Upper lobe of left lung (tissue), 4 donors: Measurements from ENCODE around the gene CARM1.

Experiments used
- CTCF ChIP-seq, 6 experiments: fragments of 450-650 bp in 4 of 6; fragments of 200-600 bp in 2 of 6; sonication (generic) in 2 of 6; IDR thresholded peaks; one replicate each; pipeline ENCODE4 v1.5.1; 2016 to 2019; ENCODE audit warnings: antibody characterized with exemption in 6 of 6
- POLR2A ChIP-seq, 4 donors: fragments of 450-650 bp; IDR thresholded peaks; one replicate each; pipeline ENCODE4 v1.5.1; 2016 to 2017; ENCODE audit warnings: antibody characterized with exemption in 4 of 4, mild to moderate bottlenecking in 2 of 4
- POLR2AphosphoS5 ChIP-seq, 2 donors: sonication (generic); formaldehyde crosslinking; IDR thresholded peaks; one replicate each; pipeline ENCODE4 v1.5.1; 2017; ENCODE audit warnings: antibody characterized with exemption in 2 of 2

DNA sequence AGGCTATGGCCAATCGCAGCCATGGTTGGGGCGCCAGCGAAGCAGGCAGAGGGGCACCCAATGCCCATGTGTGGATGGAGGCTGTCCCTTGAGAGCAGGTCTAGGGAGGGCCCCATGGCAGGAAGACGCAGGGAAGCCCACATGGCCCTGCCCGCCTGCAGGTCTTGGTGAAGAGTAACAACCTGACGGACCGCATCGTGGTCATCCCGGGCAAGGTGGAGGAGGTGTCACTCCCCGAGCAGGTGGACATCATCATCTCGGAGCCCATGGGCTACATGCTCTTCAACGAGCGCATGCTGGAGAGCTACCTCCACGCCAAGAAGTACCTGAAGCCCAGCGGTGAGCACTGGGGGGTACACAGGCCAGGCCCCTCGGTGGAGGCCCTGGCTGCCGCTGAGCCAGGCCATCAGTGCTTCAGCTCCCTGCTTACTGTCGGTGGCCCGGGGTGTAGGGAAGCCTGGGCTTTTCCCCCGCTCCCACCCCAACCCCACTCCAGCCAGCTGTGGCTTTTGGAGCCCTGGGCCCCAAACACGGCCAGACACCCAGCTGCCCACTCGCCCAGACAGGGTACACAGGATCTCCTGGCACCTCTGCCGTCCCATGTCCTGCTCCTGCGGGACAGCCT lies 42.5 kb downstream of the CARM1 start:
- TF ChIP-seq POLR2A (IDR thresholded peaks at IDR 0.05) (no peak), CTCF (IDR thresholded peaks at IDR 0.05) (no peak), POLR2AphosphoS5 (IDR thresholded peaks at IDR 0.05) (no peak)
